GM19023 (cell line): Measurements from ENCODE around the gene ADAP1.
A peak's percentile ranks its signal among the peaks of the same experiment; 100 is the strongest.
"Not testable (repeated sequence)": the region's sequence is repeated elsewhere in the genome, so short reads cannot be mapped to it uniquely, and the experiment has no call there.

Source experiments
- ATAC-seq: cut with Tn5 transposase; IDR thresholded peaks from one replicate; pipeline ENCODE4 v1.9.1; 2021; ENCODE audit warnings: mild to moderate bottlenecking, moderate library complexity; ENCODE audit not compliant: unreplicated experiment

Gene ADAP1

DNA sequence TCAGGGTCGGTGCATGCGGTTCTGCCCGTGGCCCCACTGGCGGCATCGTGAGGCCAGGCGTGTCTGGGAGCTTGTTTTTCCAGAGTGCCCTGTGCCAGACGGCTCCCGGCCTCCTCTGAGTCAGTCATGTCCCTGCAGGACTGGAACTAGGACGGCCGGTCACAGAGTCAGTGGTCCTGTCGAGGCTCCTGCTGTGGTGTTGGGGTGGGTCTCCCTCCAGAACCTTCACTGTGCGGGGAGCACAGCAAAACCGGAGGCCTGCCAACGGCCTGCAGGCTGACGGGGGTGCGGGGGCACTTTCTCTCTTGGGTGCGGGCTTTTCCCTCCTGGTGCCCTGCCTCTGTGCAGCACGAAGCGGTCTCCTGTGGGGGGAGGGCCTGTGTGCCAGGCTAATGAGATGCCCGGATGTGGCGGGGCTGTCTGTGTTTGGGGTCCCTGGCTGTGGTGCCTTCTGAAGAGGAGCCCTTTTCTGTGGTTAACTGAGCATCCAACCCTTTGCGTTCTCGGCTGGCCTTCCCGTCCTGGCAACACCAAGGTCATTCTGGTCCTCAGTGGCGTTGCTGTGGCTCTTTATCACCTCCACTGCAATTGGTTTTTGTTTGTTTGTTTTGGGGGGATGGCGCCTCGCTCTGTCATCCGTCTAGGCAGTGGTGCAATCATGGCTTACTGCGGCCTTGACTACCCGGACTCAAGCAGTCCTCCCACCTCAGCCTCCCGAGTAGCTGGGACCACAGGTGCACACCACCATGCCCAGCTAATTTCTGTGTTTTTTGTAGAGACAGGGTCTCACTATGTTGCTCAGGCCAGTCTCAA is 70.1 kb downstream of the ADAP1 start:
- no peak for ATAC-seq

DNA sequence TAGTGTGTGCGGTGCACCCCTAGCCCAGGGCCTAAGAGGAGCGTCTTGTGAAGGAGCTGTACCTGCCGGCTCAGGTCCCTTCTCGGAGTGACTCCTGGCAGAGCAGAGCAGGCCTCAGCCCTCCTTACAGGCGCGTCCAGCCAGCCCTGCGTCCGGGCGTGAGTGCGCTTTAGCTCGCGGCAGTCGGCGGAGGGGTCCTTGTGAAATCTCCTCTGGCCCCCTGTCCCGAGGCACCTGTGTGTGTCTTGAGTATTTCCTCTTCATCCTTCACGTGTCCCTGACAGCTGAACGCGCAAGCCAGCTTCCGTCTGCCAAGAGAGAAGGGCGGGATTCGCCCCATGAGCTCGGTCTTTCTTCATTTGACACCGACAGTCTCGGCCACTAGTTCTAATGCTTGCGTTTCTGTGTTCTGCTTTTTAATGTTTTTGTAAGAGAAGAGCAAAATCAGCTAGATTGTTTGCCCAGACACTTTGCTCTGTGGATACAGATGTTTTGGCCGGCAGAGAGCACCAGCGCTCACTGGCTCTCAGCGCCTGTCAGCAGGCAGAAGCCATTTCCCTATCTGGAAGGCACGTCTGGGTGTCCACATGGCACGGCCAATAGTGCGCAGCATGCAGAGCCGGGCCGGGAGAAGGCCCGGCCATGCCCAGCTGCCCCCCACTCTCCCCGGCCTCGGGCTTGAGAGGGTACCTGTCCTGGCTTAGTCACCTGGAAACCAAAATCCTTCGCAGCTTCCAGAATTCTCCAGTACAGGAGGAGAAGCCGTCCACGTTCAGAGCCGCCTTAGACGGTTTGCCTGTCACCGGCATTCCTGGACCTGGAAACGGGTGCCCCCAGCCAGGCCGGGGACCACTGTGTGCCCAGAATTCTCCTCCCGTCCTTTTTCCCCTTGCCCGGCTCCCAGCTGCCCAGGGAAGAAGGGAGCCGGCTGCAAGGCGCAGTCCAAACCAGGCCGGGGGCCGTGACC is 71.1 kb downstream of the ADAP1 start:
- ATAC-seq, result no peak

DNA sequence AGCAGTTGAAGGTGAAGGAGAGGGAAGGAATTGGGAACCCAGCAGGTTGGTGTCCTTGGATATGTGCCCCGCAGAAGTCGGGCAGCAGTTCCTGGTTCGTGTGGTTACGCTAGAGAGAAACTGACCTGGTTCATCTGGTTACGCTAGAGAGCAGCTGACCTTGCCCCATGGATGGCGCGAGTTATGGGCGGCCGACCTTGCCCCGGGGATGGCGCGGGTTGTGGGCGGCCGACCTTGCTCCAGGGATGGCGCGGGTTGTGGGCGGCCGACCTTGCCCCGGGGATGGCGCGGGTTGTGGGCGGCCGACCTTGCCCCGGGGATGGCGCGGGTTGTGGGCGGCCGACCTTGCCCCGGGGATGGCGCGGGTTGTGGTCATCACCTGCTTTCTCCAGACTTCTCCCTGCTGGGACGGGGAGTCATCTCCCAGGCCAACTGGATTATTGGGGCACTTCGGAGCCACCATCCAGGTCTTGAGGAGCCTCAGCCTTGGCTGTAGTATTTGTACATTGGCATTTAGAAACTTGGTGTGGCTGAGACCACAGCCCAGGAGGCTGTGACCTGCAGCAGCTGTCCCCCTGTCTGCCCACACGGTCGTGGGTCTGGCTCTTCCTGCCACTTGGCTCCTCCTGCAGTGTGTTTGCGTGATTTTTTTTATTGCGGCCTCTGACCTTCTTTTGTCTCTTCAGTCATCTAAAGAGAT is 72.0 kb downstream of the ADAP1 start:
- ATAC-seq, result no peak

DNA sequence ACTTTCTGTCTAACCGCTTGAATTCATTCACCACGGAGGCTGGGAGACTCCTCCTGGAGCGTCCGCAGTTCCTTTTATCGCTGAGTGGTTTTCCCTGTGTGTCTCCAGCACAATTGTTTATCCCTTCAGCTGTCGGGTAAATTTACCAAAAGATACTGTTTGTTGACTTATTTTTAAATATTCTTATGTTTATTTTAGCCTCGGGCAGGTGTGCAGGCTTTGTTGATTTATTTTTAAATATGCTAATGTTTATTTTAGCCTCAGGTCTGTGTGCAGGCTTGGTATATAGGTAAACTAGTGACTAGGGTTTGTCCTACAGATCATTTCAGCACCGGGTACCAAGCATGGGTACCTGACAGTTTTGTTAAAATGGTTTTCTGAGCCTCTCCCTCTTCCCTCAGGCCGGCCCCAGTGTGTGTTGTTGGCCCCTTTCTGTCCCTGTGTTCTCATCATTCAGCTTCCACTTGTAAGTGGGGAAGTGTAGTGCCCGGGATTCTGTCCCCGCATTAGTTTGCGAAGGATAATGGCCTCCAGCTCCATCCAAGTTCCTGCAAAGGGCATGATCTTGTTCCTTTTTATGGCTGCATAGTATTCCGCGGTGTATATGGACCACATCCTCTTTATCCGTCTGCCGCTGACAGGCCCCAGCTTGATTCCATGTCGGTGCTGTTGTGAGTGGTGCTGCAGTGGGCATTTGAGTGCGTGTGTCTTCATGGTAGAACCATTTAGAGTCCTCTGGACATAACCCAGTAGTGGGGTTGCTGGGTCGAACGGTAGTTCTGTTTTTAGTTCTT is 72.8 kb downstream of the ADAP1 start:
- no peak for ATAC-seq

DNA sequence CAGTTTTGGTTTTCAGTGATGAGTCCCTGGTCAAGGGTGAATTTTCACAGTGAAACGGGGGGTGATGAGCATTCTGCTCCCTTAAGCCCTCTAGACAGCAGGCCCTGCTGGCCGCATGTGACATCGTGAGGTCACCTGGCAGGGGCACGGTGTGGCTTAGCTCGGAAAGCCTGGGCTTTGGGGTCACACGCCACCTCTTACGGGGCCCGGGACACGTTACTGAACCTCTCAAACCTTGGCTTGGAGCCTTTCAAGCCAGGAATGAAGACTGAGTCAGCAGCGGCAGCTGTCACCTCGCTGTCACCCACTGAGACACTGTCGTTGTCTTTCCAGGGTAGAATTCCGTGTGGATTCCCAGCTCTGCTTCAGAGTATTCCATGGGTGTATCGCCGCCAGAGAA is 74.0 kb downstream of the ADAP1 start:
- no peak for ATAC-seq

DNA sequence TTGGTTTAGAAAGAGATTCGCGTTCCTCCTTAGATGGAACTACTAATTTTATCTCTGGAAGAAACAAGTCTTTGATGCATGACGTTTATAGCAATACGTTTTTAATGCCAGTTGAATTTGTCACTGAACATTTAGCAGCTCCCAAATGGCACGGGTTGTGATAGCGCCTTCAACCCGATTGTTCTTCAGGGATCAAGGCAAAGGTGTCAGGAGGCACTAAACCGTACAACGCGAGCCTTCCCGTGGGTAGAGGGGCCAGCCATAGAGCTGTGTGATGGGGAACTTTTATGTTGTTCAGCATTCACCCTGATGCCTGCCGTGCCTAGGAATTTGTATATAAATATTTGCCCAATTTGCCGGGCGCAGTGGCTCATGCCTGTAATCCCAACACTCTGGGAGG is 74.8 kb downstream of the ADAP1 start:
- no peak for ATAC-seq

DNA sequence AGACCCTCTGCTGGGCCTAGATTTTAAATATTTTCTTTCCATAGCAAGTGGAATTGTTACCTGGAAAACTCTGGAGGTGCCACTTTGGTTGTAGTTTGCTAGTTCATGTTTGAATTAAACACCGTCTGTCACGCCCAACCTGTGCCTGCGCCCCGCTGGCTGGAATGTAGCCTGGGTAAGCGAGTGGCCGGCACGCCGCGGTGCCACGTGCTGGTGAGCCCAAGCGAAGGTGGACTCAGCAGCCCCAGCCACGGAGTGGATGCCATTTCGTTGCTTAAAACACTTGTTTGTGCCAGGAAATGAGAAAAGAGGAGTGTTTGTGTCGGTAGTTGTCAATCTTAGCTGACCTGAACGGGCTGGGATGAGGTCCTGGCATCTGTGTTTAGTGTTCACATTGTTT is 75.4 kb downstream of the ADAP1 start:
- ATAC-seq, result no peak

DNA sequence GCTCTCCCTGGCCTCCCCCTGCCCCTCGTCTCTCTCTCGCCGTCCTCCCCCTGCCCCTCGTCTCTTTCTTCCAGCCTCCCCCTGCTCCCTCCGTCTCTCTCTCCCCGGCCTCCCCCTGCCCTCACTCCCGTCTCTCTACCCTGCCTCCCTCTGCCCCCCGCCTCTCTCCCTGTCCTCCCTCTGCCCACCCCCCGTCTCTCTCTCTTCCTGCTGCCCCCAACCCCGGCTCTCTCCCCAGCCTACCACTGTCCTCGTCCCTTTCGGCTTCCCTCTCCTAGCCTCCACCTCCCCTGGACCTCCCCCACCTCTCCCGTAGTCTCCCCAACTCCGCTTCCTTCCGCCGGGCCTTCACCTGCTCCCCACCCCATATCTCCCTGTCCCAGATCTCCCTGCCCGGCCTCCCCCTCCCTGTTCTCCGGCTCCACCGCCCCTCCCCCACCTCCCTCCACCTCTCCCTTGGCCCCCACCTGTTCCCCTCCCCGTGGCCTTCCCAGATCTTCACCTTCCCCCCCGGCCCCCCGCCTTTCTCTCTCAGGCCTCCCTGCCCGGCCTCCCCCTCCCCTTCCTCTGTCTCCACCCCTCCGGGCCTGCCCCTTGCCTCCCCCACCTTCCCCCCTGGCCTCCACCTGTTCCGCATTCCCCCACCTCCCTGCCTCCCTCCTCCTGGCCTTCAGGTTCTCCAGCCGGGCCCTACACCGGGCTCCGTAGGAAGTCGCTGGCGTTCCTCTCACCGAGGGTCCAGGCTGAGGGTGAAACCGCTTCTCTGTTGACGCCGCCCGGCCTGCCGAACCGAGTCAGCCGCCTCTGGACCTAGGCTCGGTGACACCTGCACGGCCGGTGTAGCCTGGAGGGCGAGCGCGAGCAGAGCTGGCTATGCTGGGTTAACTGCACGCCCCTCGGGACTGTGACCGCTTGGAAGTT is 76.9 kb downstream of the ADAP1 start:
- ATAC-seq, result no peak

DNA sequence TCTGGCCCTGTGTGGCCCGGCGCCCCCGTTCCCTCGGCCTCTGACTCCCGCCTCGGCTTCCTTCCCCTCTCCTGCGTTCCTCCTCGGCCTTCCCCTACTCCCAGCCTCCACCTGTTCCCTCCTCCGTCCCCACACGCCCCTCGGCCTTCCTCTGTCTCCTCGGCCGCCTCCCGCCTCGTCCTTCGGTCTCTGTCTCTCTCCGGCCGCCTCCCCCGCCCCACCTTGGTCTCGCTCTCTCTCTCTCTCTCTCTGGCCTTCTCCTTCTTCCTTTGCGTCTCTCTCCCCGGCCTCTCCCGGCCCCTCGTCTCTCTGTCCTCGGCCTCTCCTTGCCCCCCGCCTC is 77.5 kb downstream of the ADAP1 start:
- ATAC-seq, result peak; percentile 34

DNA sequence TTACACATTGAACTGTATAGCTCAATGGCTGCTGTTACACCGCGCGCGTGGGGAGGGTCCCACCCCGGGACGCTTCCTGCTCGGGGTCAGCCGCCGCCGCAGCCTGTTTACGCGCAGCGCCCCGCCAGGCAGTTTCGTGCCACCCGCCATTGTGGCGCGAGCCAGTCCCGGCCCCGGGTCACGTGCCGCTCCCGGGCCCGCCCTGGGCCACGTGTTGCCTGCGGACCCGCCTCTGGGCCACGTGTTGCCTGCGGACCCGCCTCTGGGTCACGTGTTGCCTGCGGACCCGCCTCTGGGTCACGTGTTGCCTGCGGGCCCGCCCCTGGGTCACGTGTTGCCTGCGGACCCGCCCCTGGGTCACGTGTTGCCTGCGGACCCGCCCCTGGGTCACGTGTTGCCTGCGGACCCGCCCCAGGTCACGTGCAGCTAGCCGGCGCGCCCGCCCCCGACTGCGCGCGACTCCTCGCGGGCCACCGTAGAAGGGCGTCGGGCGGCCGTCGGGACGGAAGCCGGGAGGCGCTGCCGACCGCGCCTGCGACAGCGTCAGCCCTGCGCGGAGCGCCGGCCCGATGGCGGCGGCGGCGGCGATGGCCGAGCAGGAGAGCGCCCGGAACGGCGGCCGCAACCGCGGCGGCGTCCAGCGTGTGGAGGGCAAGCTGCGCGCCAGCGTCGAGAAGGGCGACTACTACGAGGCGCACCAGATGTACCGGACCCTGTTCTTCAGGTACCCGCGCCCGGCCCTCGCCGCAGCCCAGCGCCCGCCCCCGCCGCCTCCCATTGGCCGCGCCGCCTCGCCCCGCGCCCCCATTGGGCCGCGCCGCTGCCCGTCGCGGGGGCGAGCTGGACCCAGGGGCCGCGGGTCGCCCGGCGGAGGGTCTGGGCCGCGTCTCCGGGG is 78.2 kb downstream of the ADAP1 start, which contains the start of gene GET4:
TSS of gene GET4 (plus strand) at position 478 of the 895 bp plus-strand sequence. CDS start at position 570, 92 bp downstream.
- peak; percentile 79 for ATAC-seq

DNA sequence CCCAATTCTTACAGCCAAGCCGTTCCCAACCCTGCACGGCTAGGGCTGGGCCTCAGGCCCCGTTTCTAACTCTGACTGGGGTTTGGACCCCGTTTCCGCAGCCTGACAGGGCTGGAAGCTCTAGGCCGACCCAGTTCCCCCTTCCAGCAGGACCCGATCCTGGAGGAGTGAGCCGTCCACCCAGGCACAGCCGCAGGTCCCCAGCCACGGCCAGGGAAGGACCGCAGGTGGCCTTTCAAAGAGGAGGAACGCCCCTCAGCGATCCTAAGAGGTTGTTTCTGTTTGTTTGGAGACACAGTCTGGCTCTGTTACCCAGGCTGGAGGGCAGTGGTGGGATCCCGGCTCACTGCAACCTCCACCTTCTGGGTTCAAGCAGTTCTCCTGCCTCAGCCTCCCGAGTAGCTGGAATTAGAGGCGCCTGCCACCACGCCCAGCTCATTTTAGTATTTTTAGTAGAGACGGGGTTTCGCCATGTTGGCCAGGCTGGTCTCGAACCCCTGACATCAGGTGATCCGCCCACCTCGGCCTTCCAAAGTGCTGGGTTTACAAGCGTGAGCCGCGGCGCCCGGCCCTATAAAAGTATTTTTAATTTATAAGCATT is 78.9 kb downstream of the ADAP1 start:
- ATAC-seq, result no peak

DNA sequence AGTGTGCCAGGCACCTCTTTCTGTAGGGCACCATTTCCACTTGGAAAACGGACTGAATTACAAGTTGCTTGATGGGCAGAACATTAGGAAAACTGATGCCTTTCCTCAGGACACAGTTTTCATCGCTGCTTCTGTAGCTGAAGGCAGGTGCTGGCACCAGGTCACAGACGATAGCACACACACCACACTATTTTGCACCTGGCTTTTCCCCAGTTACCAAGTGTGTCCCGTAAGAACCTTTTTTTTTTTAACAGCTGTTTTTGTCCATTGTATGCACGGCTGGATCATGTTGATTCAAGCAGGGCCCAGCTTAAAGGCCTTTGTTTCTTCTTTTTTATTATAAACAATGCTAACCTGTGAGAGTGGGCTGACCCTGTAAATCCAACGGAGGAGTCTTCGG is 79.4 kb downstream of the ADAP1 start:
- ATAC-seq, result no peak

DNA sequence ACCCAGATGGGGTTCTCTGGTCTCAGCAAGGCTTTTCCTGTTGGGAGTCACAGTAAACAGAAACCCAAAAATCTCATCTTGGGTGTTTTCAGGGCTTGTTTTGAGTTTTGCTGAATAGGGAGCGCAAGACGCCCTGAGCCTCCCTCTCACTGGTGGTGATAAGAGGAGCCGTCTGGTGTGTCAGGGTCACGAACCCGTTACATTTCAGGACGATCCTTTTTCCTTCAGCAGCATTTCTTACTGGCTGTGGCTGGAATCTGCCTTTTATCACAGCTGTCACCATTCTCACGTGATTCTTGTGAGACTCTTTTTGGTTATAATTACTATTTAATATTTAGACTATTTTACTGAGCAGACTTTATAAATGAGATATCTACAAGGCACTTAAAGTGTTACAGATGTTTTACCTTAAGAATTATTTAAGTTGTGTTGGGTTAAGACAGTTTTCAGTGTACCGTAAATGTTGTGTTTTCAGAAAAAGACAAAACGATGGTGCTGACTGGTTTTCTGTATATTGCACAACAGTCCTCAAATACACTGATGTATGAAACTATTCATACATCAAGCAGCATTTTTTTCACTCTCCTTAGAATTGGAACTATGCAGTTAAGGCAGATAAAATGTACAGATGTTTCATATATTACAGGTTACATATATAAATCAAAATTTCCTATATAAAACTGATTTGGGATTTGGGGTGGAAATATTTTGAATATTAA is 80.3 kb downstream of the ADAP1 start:
- ATAC-seq, result no peak

DNA sequence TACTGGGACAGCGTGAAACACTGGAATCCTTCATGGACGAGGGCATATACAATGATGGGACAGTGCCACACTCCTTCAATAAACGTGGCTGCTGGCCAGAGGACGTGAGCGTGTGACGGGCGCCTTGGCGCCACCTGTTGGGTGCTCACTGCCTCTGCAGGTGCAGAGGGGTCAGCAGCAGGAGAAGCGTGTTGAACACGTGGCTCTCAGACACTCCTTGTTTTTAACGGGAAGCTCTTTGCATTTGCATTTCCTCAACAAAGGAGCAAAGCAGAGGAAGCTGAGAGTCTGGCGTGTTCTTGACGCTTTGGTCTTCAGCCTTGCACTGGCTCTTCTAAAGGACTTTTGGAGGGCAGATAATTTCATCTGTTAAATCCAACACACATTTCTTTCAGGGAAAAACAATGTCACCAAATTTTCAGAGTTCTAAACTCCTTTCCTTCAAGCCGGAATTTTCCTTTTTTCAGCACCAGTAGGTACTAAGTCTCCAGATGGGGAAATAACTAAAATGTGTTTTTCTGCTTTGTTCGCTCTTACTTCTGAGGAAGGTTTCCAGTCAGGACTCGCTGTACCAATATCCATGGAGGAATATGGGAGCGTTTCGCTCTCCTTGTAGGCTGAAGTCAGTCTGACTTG is 81.0 kb downstream of the ADAP1 start:
- no peak for ATAC-seq

DNA sequence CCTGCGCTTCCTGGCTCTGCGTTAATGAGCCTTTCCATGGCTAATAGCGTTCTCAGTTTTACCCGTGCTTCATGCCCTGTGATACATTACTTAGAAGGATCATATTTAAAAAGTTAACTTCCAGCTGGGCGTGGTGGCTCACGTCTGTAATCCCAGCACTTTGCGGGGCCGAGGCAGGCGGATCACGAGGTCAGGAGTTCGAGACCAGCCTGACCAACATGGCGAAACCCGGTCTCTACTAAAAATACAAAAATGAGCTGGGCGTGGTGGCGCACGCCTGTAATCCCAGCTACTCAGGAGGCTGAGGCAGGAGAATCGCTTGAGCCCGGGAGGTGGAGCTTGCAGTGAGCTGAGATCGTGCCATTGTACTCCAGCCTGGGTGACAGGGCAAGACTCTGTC is 81.8 kb downstream of the ADAP1 start:
- ATAC-seq, result not testable (repeated sequence)

DNA sequence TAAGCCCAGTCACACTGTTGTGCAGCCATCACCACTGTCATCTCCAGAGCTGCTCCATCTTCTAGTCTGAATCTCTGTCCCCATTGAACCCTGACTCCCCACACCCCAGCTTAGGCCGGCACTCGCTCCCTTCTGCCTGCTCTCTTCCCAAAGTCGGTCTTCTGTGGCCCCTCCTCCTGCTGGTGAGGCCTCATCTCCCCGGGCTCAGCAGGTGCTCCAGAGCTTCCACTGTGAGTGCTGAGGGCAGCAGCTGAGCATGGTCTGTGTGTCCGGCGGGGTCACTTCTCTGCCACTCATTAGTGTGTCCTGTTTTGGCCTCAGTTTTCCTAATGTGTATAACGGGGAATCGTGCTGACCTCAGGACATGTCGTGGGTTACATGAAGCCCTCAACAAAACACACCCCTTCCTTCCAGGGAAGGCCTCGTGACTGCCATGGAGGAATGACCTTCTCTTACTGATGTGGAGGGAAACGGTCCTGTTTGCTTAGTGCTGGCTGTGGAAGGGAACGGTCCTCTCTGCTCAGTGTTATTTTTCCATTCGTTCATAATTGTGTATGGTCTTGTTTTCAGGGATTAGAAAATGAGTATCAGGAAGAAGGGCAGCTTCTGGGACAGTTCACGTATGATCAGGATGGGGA is 82.5 kb downstream of the ADAP1 start:
- no peak for ATAC-seq
